Measurements from ENCODE around the gene GJC1.

GJC1 gene

GRCh38 chr17:44796731-44797130 is 33.4 kb downstream of the GJC1 start:
- no peak for DNase-seq

GRCh38 chr17:44795928-44796327 is 34.2 kb downstream of the GJC1 start:
- DNase-seq, result no peak

DNA sequence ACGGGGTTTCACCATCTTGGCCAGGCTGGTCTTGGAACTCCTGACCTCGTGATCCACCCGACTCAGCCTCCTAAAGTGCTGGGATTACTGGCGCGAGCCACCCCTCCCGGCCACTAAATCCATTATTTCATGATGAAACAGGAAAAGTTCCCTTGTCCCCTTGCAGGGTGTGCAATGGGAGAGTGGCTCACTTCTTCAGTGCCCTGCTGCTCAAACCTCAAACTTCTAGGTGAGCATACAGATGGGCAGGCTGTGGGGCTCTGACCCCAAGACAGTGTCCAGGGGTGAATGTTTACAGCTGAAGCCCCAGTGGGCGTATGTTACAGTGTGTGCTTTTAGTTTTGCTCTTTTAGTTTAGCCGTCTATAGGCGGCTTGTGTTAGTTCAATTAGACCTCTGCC is 34.7 kb downstream of the GJC1 start:
- DNase-seq, result no peak

DNA sequence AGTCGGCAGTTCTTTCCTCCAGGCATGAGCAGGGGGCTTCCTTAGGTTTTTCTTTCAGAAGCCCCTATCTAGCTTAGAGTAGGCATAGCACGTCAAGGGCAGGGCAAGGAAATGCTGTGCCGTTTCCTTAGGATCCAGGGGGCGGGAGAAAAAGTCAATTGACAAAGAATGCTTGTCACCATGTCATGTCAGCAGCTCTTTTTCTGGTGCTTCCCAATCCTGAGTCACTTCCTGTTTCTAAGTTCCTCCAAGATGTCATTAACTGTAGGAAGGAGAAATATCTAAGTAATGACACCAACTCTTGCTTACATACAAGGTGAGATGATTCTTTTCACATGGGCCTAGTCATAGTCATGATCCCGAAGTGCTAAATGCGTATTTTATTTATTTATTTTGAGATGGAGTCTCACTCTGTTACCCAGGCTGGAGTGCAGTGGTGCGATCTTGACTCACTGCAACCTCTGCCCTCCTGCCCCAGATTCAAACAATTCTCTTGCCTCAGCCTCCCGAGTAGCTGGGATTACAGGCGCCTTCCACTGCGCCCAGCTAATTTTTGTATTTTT is 35.2 kb downstream of the GJC1 start:
- DNase-seq, result no peak

DNA sequence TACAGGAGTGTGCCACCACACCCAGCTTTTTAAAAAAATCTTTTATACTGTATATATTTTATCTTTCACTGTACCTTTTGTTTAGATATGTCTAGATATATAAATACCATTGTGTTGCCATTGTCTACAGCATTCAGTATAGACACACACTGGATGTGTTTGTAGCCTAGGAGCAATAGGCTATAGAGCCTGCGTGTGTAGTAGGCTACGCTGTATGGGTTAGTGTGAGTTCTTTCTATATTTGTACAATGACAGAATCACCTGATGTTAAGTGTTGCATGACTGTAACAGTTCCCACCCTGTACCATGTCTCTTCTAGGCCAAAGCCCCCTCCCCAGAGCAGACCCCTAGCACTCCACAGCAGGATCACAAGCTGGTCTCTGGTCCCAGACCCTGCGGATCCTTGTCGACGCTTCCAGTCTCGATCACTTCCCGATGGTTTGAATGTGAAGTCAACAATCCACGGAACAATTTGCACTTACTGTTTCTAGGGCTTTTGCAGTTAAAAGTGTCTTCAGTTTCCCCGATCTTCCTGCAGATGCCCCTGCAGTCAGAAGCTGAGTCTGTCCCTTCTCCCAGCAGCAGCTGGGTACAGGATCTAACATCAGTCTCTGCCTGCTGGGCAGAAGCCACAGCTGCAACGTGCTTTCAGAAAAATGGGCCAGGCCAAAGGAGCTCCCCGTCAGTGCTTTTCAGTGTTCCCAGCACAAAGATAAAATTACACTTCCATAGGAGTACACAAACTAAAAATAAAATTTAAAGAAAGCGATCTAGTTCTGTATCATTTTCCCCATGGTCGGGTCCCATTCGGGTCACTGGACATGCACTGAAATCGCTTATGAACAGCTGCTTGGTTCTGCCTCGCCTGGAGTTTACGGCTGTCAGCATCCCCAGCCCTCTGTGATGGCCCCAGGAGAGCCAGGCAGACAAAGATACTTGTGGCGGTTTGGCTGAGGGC is 35.9 kb downstream of the GJC1 start:
- DNase-seq, result no peak

- DNase-seq, result no peak
These were observed 37.8 kb downstream of the GJC1 start for GRCh38 chr17:44792276-44792675.

DNA sequence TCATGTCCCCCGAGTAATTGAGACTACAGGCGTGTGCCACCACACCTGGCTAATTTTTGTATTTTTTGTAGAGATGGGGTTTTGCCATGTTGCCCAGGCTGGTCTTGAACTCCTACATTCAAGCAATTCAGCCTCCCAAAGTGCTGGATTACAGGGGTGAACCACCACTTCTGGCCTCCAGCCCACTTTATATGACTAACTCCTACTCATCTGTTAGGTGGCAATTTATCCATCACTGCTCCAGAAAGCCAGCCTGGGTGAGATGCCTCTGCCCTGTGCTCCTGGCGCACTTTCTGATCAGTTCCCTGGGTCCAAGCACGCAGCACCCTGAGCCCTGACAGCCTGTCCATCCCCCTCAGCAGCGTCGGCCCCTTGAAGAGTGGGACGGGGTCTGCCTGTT is 41.9 kb downstream of the GJC1 start:
- DNase-seq, result no peak

DNA sequence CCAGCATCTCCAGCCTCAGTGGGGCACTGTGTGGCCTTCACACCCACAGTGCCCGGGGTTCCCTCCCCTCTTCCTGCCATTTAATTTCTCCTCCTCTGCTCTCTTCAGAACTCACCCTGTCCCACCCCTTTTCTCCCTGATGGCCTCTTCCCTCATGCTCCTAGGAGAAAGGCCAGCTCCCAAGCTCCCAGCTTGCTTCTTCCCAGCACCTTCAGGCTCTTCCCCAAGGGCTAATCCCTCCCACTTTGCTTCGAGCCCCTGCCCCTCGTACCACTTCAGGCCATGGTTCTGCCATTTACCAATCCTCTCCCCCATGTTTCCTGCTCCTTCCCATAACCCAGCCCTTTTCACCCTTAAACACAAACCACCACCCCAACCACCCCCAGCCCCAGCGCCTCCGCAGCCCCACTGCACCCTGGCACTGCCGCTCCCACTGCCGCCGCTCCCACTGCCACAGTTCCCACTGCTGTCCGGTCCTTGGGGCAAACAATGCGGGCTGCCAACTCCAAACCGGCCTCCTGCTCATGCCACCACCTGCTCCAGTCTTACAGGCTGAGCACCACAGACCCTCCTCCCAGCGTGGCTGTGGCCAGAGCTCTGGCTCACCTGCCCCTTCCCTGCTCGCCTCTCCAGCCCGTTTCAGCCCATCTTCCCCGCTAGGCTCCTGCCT is 42.7 kb downstream of the GJC1 start:
- no peak for DNase-seq

- DNase-seq, result no peak
These were observed 43.5 kb downstream of the GJC1 start for GRCh38 chr17:44786551-44787081.

DNA sequence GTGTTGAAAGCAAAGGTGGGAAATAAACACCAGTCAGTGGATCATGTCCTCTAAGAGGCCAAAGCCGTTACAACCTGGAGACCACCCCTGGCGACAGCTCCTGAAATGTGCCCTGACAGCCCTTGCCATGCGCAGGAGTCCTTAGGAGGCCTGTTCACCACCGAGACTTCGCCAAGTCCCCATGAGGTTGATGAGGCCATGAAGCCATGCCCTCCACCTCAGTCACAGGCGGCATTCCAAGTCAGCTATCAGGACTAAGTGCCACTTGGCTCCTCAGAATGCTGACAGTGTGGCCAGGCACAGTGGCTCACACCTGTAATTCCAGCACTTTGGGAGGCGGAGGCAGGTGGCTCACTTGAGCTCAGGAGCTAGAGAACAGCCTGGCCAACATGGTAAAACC is 44.2 kb downstream of the GJC1 start:
- no peak for DNase-seq

DNA sequence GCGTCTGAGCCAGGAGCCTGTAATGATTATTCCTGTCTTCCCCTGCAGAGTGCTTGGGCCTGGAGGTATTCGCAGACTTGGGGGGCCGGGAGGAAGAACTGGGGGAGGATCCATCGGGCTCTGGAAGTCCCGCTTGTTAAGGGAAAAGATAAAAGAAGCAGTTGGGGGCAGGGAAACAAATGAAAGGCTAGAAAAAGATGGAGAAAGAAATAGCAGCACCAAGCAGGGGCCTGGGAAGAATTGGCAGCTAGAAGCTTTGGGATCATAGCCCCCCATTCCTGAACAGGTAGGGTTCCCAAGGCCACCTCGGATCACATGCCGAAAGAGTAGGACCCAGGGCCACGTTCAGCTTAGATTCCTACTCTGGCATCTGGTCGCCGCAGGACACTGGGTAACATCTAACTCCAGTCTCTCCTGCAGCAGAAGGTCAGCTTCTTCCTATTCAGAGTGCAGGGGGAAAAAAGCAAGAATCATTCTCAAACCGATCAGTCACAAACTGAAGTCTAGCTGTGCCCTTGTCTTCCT is 47.7 kb downstream of the GJC1 start:
- no peak for DNase-seq

DNA sequence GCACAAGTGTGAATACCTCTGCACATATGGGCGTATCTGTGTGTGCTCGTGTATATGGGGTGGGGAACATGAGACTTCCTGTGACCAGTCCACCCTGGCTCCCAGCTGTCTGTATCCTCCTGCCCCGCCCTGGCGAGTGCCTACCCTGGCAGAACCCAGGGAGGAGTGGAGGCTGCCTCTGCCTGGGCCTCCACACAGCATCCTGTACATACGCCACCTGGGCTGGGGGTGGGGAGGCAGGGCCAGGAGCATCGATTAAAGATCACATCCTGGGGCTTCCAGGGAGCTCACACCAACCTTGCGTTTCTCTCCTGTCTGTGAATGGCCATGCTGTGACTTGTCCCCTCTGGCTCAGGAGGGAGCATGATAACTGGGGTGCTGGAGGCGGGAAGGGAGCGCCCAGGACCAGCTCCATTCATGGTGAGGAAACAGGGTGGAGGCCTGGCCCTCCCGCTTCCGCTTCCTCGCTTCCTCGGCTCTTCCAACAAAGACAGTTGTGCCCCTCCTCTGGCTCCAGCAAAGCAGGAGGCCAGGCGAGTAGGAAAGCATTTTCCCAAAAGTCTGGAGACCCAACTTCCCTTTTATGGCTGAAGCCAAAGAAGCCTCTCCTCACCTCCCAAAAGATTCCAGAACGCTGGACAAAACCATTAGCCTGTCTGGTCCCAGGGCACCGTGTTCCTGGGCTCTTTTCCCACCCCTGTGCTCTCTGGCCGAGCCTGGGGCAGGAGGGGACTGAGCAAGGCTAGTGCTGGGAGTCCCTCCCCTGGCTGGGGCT is 48.3 kb downstream of the GJC1 start:
- DNase-seq, result no peak

DNA sequence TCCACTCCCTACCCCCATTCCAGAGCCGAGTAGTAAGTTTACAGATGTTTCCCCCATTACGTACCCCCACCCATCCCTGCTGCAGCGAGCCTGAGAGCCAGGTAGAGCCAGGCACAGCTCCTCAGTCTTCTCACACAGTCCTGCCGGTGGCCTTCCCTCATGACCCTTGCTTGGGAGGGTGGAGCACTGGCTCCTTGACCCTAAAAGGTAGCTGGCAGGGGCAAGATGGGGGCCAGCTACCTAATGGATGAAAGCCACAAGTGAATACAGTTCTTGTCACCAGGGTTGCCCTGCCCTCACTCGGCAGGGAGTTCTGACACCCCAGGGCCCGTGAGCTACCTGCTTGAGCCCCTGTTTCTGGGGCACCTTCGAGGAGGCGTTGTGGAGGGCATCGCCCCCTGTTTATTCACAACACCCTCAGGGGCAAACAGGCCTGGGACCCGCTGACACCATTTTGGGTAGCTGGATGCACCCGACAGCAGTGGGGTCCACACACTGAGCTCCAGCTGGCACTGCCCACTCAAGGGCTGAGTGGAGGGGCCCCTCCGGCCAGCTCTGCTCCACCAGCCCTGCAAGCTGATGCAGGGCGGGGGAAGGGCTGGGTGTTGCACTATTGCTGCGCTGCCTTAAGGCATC is 49.1 kb downstream of the GJC1 start:
- no peak for DNase-seq

DNA sequence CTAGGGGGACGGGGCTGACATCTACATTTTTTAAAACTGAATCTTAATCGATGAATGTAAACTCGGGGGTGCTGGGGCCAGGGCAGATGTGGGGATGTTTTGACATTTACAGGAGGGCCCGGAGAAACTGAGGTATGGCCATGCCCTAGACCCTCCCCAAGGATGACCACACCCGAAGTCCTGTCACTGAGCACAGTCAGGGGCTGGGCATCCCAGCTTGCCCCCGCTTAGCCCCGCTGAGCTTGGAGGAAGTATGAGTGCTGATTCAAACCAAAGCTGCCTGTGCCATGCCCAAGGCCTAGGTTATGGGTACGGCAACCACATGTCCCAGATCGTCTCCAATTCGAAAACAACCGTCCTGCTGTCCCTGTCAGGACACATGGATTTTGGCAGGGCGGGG is 49.9 kb downstream of the GJC1 start:
- DNase-seq, result no peak

DNA sequence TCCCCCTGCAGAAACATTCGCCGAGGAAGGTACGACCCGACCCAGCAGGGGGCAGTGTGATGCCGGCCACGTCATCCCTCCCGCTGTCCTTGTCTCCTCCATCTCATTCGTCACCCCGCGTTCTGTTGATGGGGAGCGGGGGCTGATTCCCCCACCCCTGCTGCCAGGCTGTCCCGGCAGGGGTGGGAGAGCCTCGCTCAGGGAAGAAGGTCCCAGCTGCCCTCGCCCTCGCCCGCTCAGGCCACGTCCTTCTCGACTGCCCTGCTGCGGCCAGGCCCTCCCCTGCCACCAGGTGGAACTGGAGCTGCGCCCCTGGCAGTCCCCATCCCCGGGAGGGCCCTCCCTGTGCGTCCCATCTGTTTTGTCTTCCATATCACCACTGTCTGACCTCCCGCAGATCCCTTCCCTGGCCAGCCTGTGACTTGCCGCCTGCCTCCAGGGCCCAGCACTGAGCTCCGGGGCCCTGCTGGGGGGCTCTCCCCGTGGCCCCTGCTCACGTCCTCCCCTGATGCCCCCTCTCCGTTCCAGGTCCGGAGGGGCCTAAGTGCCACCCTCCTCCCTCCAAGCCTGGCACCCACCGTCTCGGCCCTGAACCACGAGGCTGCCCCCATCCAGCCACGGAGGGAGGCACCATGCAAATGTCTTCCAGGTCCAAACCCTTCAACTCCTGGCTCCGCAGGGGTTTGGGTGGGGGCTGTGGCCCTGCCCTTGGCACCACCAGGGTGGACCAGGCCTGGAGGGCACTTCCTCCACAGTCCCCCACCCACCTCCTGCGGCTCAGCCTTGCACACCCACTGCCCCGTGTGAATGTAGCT is 50.7 kb downstream of the GJC1 start:
- DNase-seq, result peak; percentile 80 to 84

- no peak for DNase-seq
These were observed 51.4 kb downstream of the GJC1 start for GRCh38 chr17:44778656-44779210.

GRCh38 chr17:44777394-44778348 is 52.4 kb downstream of the GJC1 start:
- DNase-seq, result no peak

GRCh38 chr17:44776628-44777393 is 53.3 kb downstream of the GJC1 start:
- DNase-seq, result no peak

All from stimulated activated CD4-positive, alpha-beta T cell treated with anti-CD3 and anti-CD28 coated beads, Interleukin-2, amount 100 ng/mL, for 48 hours (primary cell).